NCI-H187 treated with DMSO at 0.1 percent for 48 hours (cell line): ENCODE data around the gene KIF26A.
"Not testable (repeated sequence)": the region's sequence is repeated elsewhere in the genome, so short reads cannot be mapped to it uniquely, and the experiment has no call there.

Experiments used
- DNase-seq: peaks from one replicate; lab custom pipeline; 2025; lab: John Stamatoyannopoulos, UW

KIF26A gene

DNA sequence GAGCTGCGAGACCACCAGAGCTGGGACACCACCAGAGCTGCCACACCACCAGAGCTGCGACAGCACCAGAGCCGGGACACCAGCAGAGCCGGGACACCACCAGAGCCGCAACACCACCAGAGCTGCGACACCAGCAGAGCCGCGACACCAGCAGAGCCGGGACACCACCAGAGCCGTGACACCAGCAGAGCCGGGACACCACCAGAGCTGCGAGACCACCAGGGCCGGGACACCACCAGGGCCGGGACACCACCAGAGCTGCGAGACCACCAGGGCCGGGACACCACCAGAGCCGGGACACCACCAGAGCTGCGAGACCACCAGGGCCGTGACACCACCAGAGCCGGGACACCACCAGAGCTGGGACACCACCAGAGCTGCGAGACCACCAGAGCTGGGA lies 69.9 kb downstream of the KIF26A start:
- not testable (repeated sequence) for DNase-seq

DNA sequence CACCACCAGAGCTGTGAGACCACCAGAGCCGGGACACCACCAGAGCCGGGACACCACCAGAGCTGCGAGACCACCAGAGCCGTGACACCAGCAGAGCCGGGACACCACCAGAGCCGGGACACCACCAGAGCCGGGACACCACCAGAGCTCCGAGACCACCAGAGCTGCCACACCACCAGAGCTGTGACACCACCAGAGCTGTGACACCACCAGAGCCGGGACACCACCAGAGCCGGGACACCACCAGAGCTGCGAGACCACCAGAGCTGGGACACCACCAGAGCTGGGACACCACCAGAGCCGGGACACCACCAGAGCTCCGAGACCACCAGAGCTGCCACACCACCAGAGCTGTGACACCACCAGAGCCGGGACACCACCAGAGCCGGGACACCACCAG lies 70.7 kb downstream of the KIF26A start:
- DNase-seq: not testable (repeated sequence)

DNA sequence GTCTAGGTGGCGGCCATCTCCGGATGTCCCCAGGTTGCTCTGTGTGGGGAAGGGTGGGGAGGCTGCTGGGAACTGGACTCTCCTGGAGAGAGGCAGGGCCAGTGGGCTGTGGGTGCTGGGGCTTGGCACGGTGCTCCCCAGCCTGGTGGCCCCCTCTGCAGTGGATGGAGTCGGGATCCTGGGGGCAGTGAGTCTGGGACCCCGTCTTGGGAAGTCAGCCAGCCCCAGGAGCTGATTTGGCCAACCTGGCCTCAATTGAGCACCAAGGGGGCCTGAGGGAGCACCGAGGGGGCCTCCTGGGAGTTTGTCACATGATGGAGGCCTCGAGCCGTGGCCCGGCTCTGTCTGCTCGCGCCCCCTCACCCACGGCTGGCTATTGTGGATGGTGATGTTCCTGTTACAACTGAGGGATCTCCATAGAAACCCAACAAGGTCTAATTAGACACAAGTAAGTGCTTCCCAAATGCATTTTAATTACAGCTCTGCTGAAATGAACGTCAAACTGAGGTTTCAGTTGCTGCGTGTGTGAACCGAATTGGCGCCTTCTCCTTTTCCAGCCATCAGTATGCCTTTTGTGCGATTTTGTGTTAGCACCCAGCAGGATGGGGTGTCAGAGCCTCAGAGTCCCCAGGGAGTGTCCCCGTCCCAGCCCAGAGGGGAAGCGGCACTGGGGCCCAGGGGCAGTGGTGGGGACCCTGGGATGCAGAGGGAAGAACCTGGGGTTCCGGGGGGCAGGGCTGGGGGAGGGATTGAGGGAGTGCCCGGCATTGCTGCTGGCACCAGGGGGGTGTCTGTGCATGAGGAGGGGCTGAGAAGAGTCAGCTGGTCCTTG lies 71.8 kb downstream of the KIF26A start:
- no peak for DNase-seq

- no peak for DNase-seq
Observed at GRCh38 chr14:104210817-104211195, 72.4 kb downstream of the KIF26A start.

DNA sequence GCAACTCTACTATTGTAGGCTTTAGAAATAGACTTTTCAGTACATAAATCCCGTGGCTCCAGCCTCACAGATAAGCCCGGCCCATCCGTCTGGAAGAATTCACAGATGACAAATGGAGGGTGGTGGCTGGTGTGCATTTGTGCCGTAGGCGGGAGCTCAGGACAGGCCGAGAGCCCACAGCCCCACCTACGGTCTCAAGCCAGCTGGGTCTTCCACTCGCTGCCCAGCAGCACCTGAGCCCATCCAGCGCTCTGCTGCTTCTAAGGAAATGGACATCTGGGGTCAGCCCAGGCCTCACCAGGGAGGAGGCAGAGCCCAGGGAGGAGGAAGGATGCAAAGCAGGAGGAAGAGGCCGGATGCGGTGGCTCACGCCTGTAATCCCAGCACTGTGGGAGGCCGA lies 72.8 kb downstream of the KIF26A start:
- no peak for DNase-seq

DNA sequence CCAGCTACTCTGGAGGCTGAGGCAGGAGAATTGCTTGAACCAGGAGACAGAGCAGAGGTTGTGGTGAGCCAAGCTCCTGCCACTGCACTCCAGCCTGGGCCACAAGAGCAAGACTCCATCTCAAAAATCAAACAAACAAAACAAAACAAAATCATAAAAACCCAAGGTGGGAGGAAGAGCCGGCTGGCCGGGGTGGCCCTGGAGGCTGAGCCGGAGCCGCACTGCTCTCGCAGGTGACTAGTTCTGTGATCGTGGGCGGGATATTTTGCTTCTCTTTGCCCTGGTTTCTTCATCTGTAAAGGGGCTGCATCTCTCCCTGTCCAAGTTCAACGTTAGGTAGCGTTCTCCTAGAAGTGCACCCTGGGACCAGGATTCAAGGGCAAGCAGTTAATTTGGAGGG lies 73.4 kb downstream of the KIF26A start:
- no peak for DNase-seq

DNA sequence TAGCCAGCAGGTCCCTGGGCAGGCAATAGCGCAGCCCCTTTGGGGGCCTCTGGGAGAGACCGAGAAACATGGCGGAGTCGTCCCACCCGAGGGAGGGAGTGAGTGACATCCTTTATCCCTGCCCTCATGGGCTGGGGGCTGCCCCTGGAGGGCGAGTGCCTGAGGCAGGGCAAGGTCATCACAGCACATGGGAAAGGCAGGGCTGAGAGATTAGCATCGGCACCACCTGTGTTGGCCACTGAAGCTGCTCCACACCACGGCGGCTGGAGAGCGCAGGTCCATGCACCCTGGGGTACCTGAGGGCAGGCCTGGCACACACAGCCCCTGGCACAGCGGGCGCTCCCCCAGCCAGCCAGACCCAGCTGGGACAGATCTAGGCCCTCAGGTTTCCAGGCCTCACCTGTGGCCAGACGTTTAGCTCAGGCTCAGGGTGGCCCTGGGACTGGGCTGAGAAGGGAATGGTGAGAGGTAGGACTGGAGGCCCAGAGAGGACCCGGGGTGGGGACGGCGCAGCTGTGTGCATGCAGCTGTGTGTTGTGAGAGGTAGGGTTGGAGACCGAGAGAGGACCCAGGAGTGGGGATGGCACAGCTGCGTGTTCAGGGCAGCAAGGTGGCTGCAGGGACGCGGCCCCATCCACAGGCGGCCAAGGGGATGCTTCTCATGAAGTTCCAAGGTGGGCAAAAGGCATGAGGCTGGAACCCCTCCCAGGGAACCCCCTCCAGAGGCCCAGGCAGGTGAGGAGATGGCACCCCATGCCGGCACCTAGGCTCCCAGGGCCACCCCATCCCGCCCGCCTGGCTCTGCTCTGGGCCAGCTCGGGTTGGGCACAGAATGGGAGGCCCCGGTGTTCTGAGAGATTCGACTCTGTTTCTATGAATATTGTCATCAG lies 74.1 kb downstream of the KIF26A start:
- no peak for DNase-seq

GRCh38 chr14:104213301-104214034 lies 75.1 kb downstream of the KIF26A start:
- no peak for DNase-seq

GRCh38 chr14:104214431-104215218 lies 76.2 kb downstream of the KIF26A start:
- no peak for DNase-seq

DNA sequence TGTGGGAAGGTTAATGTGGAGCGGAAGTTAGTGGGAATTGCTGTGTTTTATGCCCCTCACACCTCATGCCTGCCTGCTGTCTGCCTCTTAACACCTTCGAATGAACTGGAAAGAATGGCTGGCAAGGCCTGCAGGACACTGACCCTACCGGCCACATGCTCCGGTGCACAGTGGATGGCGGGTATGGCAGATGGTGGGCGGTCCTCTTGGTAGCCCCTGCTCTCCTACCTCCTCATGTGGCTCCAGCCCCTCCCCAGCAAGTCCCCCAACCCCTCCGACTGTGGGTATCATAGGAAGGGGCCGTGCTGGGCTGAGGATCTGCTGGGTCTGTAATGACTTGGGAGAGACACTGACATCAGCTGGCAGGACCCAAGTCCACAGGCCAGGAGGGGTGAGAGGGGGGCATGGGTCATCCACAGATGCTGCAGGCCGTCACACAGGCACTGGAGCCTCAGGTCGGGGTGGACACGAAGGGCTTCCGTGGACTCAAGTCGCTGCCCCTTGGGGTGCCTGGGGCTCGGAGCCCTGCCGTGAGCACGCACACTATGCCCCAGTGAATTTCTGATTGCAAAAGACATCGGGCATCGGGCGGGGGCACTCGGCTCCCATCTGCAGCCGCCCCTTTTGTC lies 77.4 kb downstream of the KIF26A start:
- DNase-seq: no peak

- DNase-seq: no peak
Observed at GRCh38 chr14:104216457-104216856, 78.1 kb downstream of the KIF26A start.

GRCh38 chr14:104217486-104218360 lies 79.3 kb downstream of the KIF26A start:
- no peak for DNase-seq

- DNase-seq: no peak
Observed at GRCh38 chr14:104218361-104219180, 80.2 kb downstream of the KIF26A start.

DNA sequence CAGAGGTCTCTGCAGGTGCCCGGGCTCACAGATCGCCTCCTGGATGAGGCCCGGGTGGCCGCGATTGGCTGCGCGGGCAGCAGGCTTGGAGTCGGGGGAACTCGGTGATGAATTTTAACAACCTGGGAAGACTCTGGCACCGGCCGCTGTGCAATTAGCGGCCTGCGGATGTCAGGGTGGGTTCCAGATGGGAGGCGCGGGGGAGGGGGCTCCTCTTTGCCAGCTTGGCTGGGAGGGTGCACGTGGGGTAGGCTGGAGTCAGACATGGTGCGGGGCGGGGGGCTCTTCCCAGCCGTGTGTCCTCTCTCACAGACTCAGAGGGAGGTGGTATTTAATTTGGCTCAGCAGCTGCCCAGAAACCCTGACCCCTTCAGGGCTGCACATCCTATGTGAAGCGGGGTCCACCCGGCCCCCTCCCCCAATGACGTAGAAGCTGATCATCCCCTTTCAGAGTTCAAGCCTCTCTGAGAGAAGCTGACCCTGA lies 81.4 kb downstream of the KIF26A start:
- no peak for DNase-seq

DNA sequence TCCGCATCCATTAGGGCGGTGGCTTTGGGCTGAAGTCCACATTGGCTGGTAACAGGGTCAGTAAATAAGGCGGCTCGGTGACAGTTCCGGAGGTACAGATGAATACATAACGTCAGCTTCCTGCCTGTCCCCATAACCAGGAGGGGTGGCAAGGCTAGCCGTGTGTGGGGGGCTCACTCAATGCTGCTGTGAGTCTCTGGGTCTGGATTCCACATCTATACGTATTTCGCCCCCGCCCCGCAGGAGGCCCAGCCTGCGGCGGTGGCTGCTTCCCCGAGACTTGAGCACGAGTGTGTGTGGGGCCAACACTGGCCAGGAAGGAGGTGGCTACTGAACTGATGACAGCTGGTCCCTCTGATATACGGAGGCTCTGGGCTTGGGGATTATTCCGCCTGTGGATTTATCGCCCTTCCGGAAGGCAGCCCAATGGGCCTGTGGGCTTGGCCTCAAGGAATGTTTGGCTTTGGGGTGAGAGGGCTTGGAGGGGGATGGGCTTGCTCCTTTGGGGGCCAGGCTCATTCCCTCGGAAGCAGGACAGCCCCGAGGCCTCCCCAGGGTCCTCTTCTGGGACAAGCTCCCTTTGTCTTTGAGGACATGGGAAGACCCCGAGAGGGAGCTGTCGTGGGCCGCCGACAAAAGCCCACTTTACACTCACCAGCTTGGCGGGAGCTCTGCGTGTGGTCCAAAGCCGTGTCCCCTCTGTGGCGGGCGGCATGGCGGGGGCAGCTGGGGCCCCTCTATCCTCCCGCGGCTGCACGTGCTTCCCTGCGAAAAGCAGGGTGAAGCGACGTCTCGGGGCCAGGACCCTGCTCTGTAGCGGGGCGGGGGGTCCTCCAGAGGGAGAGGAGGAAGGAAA lies 82.1 kb downstream of the KIF26A start:
- DNase-seq: no peak

- no peak for DNase-seq
Observed at GRCh38 chr14:104221071-104221625, 82.8 kb downstream of the KIF26A start.

GRCh38 chr14:104221636-104222369 lies 83.4 kb downstream of the KIF26A start:
- no peak for DNase-seq
